Activated CD8-positive, alpha-beta memory T cell treated with anti-CD3 and anti-CD28 coated beads, Interleukin-2, amount 50 U/mL, for 24 hours (primary cell): Measurements from ENCODE around the gene ARHGAP27.

ENCODE experiments used
- DNase-seq: peaks from one replicate; pipeline ENCODE4 v3.0.0-alpha.2; 2020; ENCODE audit errors: extremely low read depth

ARHGAP27 gene

DNA sequence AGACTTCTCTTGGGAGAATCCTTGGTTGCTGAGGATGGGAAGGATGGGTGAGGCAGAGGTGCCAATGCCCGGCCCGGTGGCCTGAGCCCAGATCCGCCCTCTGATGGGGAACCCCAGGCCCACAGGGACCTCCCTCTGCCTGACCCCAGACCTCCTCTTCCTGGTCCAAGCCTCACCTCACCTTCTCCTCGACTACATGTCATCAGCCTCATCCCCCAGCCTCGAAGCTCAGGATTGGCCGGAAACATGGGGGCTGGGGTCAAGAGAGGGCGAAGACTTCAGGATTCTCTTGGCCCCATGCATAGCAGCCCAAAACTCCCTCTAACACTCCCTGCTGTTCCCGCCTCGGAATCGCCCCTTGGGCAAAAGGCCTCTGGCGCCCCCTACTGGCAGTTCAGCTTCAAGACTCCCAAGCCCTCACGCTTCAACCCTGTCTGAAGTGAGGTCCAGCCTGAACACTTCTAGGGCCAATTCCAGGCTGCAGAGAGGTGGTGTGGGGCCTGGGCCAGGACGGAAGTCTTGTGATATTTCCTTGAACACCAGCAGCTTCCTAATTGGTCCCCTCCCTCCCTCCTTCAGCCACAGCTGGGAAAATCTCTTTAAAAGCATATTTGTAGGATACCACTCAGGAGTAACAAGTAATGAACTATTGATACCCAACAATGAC is 47.2 kb downstream of the ARHGAP27 start:
- peak; percentile 82 for DNase-seq

DNA sequence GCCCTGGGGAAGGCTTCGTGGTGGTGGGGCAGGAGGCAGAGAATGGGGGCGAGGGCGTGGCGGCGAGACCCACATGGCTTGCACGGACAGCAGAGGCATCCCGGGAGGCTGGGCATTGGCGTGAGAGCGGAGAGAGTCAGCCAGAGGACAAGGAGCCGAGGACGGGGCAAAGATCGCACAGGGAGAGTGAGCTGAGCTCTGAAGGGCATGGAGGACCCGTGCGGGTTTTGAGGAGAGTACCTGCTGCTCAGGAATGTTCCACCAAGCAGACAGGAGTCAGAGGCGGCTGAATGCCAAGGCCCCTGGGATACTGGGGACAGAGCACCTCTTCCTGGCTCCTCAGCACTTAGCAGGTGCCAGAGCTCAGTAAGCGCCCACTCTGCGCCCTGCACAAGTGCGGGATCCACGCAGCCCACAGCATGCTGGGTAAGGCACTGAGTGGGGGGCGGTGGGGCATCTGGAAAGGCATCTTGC is 47.8 kb downstream of the ARHGAP27 start:
- DNase-seq, result no peak

DNA sequence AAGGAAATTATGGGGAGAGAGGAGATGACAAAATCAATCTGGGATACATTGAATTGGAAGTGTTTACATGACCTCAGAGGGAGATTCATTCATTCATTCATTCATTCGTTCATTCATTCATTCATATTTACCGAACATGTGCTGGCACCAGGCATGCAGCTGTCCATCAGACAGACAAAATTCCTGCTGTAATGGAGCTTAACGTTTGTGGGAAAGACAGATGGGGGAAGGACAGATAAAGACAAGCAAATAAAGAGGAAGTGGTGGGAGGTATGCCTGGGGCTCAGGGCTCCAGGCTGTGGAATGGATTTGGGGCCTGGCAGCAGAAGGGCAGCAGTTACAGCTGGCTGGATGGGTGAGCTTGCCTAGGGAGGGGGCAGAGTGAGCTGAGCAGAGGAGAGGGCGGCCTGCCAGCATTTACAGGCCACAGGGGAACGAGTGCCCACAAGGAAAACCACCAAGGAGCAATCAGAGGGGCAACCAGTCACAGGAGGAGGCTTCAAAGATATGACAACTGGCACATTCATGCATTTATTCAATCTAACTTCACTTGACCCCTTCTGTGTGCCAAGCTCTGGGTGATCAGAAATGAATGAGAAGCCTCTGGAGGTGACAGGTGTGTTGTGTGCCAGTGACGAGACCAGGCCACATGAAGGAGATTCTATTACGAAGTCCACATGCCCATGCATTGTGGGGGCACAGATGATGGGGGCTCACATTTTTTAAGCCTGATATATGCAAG is 48.5 kb downstream of the ARHGAP27 start:
- no peak for DNase-seq

DNA sequence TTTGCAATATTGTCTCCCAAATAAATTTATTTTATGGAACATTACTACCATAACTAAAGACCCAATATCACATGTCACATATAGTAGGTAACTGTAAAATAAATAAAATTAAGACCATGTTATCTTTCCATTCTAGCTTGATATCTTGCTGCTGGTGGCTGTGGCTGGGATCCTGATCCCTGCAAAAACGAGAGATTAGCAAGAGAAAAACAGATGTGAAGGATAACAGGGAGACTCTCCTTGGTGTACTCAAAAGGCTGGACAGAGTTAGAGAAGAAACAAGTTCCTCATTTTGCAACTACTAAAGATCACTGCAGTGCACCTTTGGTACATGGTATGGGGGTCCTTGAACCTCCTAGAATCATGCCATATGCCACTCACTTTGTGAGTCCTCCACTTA is 49.7 kb downstream of the ARHGAP27 start:
- no peak for DNase-seq

DNA sequence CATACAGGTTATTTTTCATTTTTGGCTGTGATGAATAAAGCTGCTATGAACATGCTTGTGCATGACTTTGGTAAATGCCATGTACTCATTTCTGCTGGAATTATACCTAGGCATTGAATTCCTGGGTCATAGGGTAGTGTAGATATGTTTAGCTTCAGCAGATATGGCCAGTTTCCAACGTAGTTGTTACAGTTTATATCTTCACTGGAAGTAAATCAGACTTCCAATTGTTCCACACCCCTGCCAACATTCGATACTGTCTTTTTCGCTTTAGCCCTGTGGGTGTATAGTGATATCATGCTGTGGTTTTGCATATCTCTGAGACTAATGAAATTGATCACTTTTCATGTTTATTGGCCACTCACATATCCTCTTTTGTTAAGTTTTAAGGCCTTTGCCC is 50.4 kb downstream of the ARHGAP27 start:
- no peak for DNase-seq

DNA sequence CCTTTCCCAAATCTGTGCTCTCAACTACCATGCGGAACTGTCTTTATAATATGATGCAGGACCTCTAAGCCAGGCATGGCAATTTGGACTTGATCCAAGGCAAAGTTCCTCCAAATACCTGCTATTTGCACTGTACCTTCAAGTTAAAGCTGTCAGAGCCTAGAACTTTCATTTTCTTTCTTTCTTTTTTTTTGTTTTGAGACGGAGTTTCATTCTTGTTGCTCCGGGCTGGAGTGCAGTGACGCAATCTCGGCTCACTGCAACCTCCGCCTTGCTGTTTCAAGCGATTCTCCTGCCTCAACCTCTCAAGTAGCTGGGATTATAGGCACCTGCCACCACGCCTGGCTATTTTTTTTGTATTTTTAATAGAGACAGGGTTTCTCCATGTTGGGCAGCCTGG is 51.7 kb downstream of the ARHGAP27 start:
- DNase-seq, result no peak

DNA sequence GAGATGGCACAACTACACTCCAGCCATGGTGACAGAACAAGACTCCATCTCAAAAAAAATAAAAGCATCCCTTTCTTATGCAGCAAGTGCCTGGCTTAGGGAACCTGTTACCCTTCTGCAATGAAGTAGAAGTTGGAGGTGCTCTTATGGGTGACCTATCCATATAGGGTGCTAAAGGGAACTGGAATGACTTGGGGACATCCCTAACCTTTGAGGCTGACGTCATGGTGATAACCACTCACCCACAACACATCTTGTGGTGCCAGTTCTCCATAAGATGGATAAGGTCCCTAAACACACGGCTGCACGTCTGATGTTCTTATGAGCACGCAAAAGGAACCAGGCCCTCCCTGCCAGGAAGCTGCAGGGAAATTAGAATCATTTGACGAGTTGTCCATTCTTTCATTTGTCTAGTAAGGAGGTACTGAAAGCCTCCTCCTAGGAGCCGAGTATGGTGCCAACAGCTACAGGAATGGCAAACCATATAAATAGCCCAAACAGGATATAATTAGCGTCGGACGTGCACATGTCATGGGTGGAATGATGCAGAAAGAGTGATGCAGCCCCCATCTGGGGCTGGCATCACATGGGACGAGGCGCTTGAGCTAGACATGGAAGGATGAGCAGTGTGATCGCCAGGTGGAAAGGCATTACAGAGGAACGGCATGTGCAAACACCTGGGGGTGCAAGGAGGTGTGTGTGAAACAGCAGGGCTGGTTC is 52.5 kb downstream of the ARHGAP27 start:
- no peak for DNase-seq

DNA sequence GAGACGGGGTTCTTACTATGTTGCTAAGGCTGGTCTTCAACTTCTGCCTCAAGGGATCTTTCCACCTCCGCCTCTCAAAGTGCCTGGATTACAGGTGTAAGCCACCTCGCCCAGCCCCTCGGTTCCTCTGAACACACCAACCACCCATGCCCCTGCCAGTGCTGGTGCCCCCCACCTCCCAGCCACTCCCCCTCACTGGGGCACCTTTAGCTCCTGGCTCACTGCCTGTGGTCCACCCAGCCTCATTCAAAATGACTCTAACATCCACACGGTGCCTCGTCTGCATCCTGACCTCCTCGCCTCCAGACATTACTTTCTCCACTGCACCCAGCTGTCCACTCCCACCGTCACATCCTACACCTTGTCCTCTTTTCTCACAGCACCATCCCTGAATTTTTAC is 55.3 kb downstream of the ARHGAP27 start:
- DNase-seq, result no peak

DNA sequence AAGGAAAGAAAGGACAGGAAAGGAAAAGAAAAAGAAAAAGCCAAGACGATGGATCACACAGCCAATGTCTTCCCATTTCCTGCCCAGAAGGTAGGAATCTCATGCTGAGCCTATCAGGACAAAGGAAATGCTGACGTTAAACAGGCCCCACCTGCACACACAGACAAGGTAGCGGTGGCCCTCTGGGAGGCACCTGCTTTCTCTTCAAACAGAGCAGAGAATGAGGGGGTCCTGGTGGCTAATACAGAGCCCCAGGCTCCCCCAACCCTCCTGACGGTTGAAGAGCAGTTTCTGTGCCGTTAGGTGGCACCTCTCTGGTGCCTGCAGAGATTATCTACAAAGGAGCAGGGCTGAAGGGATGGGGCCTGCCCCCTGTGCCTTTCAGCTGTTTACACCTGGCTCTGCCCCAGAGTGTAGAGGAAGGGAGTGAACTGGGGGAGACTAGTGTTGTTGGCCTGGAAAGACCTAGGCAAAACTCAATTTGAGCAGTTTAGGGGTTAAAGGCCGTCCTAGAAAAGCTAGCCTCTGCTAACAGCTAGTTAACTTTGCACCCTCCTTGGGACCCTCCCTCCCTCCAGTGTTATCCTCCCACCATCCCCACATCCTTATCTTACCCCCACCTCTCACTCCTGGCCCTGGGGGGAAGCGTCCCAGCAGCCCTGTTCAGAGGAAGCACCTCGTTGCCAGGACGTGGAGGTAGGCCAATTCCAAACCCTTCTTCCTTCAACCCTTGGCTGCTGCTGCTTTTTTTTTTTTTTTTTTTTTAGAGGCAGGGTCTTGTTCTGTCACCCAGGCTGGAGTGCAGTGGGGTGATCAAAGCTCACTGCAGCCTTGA is 56.3 kb downstream of the ARHGAP27 start:
- DNase-seq, result no peak

DNA sequence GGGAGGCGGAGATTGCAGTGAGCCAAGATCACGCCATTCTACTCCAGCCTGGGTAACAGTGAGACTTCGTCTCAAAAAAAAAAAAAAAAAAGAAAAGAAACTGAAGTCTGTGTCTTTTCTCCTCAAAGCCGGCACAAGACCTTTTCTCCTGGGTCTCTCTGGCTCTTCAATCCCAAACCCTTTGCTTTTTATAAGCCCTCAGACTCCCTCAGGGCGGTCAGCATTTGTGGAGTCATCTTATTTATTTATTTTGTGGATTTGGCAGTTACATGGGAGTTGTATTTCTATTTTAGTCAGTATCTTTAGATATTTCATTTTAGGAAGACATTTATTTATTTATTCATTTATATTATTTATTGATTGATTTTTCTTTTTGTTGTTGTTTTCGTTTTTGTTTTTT is 58.2 kb downstream of the ARHGAP27 start:
- DNase-seq, result no peak

DNA sequence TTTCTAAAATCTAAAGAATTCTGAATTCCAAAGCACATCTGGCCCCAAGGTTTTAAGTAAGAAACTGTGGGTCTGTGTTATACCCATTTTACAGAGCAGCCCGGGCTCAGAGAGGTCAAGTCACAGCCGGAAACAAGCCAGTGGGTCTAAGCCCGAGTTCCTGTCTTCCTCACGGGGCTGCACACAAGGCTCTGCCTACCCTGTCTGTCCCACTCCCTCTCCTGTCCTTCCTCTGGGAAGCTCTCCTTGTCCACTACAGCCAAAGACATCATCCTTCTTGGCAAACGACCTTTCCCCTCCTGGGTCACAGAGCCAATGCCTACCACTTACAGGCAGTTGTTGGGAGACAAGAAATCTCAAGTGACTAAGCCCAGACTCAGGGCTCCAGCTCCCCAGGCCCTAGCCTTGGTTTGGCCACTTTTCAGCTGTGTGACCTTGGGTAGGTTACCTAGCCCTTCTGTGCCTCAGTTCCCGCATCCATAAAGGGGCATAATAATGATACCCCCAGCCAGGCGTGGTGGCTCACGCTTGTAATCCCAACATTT is 60.3 kb downstream of the ARHGAP27 start:
- DNase-seq, result no peak

DNA sequence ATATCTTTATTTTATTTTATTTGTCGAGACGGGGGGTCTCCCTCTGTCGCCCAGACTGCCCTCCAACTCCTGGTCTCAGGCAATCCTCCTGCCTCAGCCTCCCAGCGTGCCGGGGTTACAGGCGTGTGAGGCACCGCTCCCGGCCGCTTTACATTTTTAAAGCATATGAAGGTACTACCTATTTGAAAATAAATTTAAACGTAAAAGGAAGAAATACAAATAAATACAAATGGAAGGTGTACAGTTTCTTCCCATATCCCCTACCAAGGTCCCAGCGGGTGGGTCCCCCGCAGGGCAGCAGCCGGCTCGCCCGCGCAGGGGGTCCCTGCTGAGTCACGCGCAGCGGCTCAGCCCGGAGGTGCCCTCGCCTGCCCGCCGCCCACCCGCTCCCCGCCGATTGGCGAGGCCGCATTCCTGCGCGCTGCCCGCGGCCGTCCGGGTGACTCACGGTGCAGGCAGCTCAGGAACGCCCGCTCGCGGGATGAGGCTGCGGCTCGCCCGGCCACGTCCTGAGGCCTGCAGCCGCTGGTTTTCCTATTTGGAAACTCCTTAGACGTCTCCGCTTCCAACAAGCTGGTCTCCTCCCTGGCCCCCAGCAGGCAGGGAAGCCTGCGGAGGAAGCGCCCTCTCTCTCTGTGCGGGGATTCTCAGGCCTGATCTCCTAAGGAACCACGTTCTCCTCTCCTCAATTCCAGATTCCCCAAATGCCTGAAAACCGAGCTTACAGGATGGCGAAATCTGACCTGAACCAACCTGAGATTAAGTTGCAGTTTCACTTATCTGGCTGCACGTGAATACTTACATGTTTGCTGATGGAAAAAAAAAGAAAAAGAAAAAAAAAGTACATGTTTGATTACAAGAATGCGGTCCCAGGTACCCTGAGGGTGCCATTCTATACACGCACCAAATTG is 61.0 kb downstream of the ARHGAP27 start:
- DNase-seq, result no peak

DNA sequence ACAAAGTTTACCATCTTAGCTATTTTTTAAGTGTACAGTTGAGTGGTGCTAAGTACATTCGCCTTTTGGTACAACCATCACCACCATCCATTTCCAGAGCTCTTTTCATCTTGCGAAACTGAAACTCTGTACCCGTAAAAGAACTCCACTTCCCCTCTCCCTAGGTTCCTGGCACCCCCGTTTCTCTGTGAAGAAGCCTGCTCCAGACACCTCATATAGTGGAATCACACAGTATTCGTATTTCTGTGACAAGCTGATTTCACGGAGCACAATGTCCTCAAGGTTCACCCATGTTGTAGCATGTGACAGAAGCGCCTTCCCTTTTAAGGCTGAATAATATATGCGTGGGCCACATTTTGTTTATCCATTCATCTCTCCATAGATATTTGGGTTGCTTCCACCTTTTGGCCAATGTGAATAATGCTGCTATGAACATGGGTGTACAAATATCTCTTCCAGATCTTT is 61.7 kb downstream of the ARHGAP27 start:
- DNase-seq, result no peak

DNA sequence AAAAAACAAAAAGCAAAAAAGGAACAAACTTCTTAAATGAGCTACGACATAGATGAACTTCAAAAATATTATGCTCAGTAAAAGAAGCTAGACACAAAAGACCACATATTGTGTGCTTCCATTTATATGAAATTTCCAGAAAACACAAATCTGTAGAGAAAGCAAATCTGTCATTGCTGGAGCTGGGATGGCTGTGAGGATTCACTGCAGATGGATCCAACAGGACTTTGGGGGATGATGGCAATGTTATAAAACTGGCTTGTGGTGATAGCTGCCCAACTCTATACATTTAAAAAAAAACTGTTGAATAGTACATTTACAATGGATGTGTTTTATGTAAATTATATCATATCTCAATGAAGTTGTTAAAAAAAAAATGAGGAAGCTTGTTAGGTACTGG is 63.2 kb downstream of the ARHGAP27 start:
- no peak for DNase-seq

DNA sequence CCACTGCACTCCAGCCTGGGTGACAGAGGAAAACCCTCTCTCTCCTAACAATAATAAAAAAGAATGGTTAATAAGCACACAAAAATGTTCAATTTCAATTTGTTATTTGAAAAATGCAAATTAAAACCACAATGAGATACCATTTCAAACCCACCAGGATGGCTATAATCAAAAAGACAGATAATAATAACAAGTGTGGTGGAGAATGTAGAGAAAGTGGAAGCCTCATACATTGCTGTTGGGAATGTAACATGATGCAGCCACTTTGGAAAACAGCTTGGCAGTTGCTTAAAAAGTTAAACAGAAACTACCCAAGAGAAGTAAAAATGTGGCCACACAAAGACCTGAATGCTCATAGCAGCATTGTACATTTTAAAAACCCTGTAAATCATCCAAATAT is 64.0 kb downstream of the ARHGAP27 start:
- DNase-seq, result no peak

DNA sequence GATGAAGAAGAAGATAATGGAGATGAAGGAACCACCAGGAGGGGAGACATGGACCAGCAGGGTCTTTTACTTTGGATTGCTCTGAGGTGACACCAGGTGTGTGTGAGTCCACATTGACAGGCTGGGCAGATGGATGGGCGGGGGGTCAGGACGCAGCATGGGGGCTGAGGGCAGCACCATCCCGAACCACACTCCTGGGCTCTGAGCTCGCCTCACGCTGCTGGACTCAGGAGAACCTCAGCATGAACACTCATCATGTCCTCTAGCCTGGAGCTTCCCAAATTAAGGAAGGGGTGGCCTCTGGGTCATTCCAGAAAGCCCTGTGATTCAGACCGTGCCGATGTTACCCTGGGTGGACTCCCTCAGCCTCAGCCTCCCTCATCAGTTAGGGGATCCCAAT is 65.5 kb downstream of the ARHGAP27 start:
- DNase-seq, result no peak

DNA sequence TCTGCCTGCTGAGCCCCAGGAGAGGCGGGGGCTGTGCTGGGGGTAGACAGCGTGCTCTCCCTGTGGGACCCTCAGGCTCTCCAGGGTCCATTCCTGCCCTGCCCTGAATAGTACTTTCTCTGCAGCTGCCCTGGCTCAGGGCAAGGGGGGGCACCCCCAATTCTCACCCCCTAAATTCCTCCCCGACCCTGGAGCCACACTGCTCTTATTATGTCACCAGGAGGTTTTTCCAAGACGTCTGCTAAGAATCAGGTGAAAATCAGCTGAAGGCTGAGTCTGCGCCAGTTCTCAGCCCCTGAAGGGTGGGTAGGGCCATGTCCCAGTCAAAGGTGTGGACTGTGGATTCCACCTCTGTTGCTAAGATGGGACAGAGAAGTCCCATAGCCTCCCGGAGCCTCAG is 66.0 kb downstream of the ARHGAP27 start:
- no peak for DNase-seq

DNA sequence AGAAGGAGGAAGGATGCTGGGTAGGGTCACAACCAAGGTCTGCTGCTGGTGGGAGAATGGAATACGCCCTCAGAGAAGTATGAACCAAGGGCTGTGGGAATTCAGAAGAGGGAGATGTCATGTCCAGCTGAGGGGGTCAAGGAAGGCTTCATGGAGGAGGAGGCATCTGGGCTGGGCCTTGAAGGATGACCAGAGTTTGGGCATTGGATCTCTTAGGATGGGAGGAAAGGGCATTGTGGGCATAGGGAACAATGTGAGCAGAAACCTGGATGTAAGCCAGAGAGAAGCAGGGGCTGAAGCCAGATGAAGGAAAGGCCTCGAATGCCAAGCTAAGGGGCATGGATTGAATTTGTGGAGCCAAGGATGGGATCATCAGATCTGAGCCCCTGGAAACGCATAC is 66.6 kb downstream of the ARHGAP27 start:
- no peak for DNase-seq

DNA sequence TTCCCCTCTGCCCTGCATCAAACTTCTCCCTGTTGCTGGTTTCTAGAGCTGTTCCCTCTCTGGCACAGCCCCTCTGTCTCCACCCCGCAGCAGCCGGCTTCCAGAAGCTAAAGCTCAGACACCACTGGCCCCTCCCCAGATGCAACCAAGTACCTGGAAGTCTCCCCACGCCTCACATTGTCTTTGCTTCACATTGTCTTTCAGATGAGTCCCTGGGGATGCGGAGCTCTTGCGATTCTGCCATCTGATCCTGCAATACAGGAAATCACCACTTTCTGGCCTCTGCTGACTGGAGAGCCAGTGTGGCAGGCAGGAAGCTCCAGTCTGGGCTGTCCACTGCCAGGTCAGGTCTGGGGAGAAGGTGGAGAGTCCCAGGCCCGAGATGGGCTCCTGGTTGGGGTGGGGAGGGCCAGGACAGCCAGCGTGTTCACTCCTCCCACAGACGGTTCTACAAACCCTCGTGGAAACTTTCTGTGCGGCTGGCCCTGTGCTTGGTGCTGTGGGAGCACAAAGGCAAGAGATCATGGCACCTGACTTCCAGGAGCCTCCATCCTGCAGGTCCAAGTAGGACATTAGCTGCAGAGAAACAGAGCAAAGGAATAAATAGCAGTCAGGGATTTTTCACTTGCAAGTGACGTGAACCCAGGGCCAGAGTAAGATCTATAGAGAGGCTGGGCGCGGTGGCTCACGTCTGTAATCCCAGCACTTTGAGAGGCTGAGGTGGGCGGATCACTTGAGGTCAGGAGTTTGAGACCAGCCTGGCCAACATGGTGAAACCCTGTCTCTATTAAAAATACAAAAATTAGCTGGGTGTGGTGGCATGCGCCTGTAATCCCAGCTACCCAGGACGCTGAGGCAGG is 67.9 kb downstream of the ARHGAP27 start:
- no peak for DNase-seq

DNA sequence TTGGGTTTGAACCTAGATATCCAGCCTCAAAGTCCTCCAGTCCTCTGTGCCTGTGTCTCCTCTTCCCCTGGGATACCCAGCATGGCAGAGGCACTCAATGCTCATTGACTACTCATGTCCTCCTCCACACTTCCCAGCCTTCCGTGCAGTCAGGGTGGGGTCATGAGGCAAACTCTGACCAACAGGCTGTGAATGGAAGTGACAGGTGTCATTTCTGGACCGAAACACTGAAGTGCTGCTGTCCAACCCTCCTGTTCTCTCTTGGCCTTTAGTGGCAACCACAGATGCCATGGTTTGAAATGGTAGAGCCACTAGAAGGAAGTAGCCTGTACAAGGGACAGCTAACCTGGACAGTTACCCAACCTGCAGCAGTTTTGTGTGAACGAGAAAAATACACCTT is 69.2 kb downstream of the ARHGAP27 start:
- DNase-seq, result no peak
